ENCODE data around the gene TMCO2.

The TMCO2 gene

GRCh38 chr1:40265298-40265697 is 17.6 kb downstream of the TMCO2 start:
- no peaks in the 10 kb centered on the region for H3K9me3 ChIP-seq (ENCODE audit: insufficient read depth, low read length)
- H3K27ac ChIP-seq (ENCODE audit: low read depth, low read length), result no peak overlapping the region
- H3F3A ChIP-seq (ENCODE audit: insufficient read depth), result no peaks in the 10 kb centered on the region; the same call in 1 of the 2 replicates

GRCh38 chr1:40265919-40266318 is 18.2 kb downstream of the TMCO2 start:
- H3K36me3 ChIP-seq (ENCODE audit: low read length), result peaks cover 28% of the 10 kb centered on the region; the same call in 1 of the 2 replicates
- no peaks in the 10 kb centered on the region for H3K9me2 ChIP-seq (replicated peaks; ENCODE audit: insufficient read depth, low read length)
- no peak overlapping the region for H2AFZ ChIP-seq (ENCODE audit: low read depth, low read length, severe bottlenecking)
- H3F3A ChIP-seq (ENCODE audit: insufficient read depth), result no peaks in the 10 kb centered on the region; the same call in 1 of the 2 replicates
- H4K20me1 ChIP-seq (ENCODE audit: low read depth, low read length), result no peaks in the 10 kb centered on the region
- no peaks in the 10 kb centered on the region for H3K9me3 ChIP-seq (ENCODE audit: insufficient read depth, low read length)
- no peak overlapping the region for H3K27ac ChIP-seq (ENCODE audit: low read depth, low read length)
- no peak overlapping the region for H3K4me2 ChIP-seq (ENCODE audit: low read depth, low read length, poor library complexity, severe bottlenecking)
- H3K9ac ChIP-seq (ENCODE audit: low read length), result no peak overlapping the region
- H3K27me3 ChIP-seq (ENCODE audit: low read length), result no peaks in the 10 kb centered on the region
- H3K79me2 ChIP-seq (ENCODE audit: insufficient read depth, low read length), result peaks cover 15% of the 10 kb centered on the region
- H3K4me3 ChIP-seq (ENCODE audit: insufficient read depth, low read length, poor library complexity, severe bottlenecking), result no peak overlapping the region
- TF ChIP-seq EZH2phosphoT487 (conservative IDR thresholded peaks at IDR 0.05; ENCODE audit: low read length), result no peak
- TF ChIP-seq CTCF (IDR thresholded peaks at IDR 0.05; ENCODE audit: insufficient read depth, low read length, poor library complexity, severe bottlenecking), result no peak

More at GRCh38 chr1:40265298-40265697, 17.6 kb downstream of the TMCO2 start:
- H3K9me2 ChIP-seq (replicated peaks; ENCODE audit: insufficient read depth, low read length), result no peaks in the 10 kb centered on the region
- peaks cover 31% of the 10 kb centered on the region; the same call in 1 of the 2 replicates for H3K36me3 ChIP-seq (ENCODE audit: low read length)
- peaks cover 15% of the 10 kb centered on the region for H3K79me2 ChIP-seq (ENCODE audit: insufficient read depth, low read length)
- H3K27me3 ChIP-seq (ENCODE audit: low read length), result no peaks in the 10 kb centered on the region
- H4K20me1 ChIP-seq (ENCODE audit: low read depth, low read length), result no peaks in the 10 kb centered on the region
- H3K4me2 ChIP-seq (ENCODE audit: low read depth, low read length, poor library complexity, severe bottlenecking), result no peak overlapping the region
- H3K4me3 ChIP-seq (ENCODE audit: insufficient read depth, low read length, poor library complexity, severe bottlenecking), result no peak overlapping the region
- no peak for TF ChIP-seq CTCF (IDR thresholded peaks at IDR 0.05; ENCODE audit: insufficient read depth, low read length, poor library complexity, severe bottlenecking)
- no peak for TF ChIP-seq EZH2phosphoT487 (conservative IDR thresholded peaks at IDR 0.05; ENCODE audit: low read length)
- H2AFZ ChIP-seq (ENCODE audit: low read depth, low read length, severe bottlenecking), result no peak overlapping the region
- H3K9ac ChIP-seq (ENCODE audit: low read length), result no peak overlapping the region

- no peak for TF ChIP-seq CTCF (IDR thresholded peaks at IDR 0.05; ENCODE audit: insufficient read depth, low read length, poor library complexity, severe bottlenecking)
- TF ChIP-seq EZH2phosphoT487 (conservative IDR thresholded peaks at IDR 0.05; ENCODE audit: low read length), result no peak
- H2AFZ ChIP-seq (ENCODE audit: low read depth, low read length, severe bottlenecking), result no peak overlapping the region
- no peak overlapping the region for H3K27ac ChIP-seq (ENCODE audit: low read depth, low read length)
- no peaks in the 10 kb centered on the region for H3K9me2 ChIP-seq (replicated peaks; ENCODE audit: insufficient read depth, low read length)
- H3K36me3 ChIP-seq (ENCODE audit: low read length), result peaks cover 28% of the 10 kb centered on the region
- no peak overlapping the region for H3K9ac ChIP-seq (ENCODE audit: low read length)
- H3K9me3 ChIP-seq (ENCODE audit: insufficient read depth, low read length), result no peaks in the 10 kb centered on the region
- H3K4me2 ChIP-seq (ENCODE audit: low read depth, low read length, poor library complexity, severe bottlenecking), result no peak overlapping the region
- no peaks in the 10 kb centered on the region; the same call in 1 of the 2 replicates for H3F3A ChIP-seq (ENCODE audit: insufficient read depth)
- no peaks in the 10 kb centered on the region for H3K27me3 ChIP-seq (ENCODE audit: low read length)
- peaks cover 15% of the 10 kb centered on the region for H3K79me2 ChIP-seq (ENCODE audit: insufficient read depth, low read length)
- no peaks in the 10 kb centered on the region for H4K20me1 ChIP-seq (ENCODE audit: low read depth, low read length)
- no peak overlapping the region for H3K4me3 ChIP-seq (ENCODE audit: insufficient read depth, low read length, poor library complexity, severe bottlenecking)
Observed at GRCh38 chr1:40266786-40267535, 19.2 kb downstream of the TMCO2 start.
